GM12878 (cell line): ENCODE results near the gene CFAP410. TPM values are rescaled to one million over a fixed set of nuclear protein-coding genes. Genes with fewer than 3 reads are reported as not detected.
A peak's percentile ranks its signal among the peaks of the same experiment; 100 is the strongest.

Source experiments
- ATAC-seq: fragments of 200-7000 bp; cut with Tn5 transposase; 3 replicates; pipeline ENCODE4 v1.9.1; 2020; ENCODE audit warnings: mild to moderate bottlenecking, moderate library complexity
- BruUV-seq: library from RNA; stranded (reverse); fragments of 400-500 nt; replicated peaks from 2 replicates; lab custom pipeline; 2021; lab: Mats Ljungman, UMichigan
- CTCF ChIA-PET: fragments of 300-600 bp; sonication (Branson Sonifier 250); formaldehyde crosslinking; extraction: SDS; loops from one replicate; lab custom pipeline; 2021; ENCODE audit warnings: inconsistent platforms; lab: Yijun Ruan, JAX
- POLR2A ChIA-PET: fragments of 350-600 bp; formaldehyde crosslinking; extraction: SDS; loops from one replicate; lab custom pipeline; 2021; ENCODE audit warnings: inconsistent platforms; lab: Charles Lee
- RAD21 ChIA-PET: fragments of 300-600 bp; sonication (Branson Sonifier 250); formaldehyde crosslinking; loops from one replicate; lab custom pipeline; 2023; ENCODE audit warnings: antibody characterized with exemption; ENCODE audit not compliant: unreplicated experiment; lab: Charles Lee
- SMC1A ChIA-PET: fragments of 300-600 bp; sonication (Branson Sonifier 250); formaldehyde crosslinking; loops from one replicate; lab custom pipeline; 2023; ENCODE audit not compliant: unreplicated experiment, uncharacterized antibody; lab: Charles Lee
- DNase-seq: peaks from one replicate; pipeline ENCODE4 v3.0.0-alpha.2; 2011; ENCODE audit warnings: low read depth, low spot score
- FAIRE-seq: peaks from 3 replicates; lab custom pipeline; 2011; peaks lifted over from hg19 to GRCh38; lab: Jason Lieb, UNC
- H2AFZ ChIP-seq: 2 replicates; pipeline ENCODE4 v1.6.0; 2011; ENCODE audit warnings: low read depth, low read length, control low read depth; ENCODE audit not compliant: control insufficient read depth
- H3K27ac ChIP-seq: 2 replicates; pipeline ENCODE4 v1.5.1; 2011; ENCODE audit warnings: control low read depth; ENCODE audit not compliant: control insufficient read depth, insufficient read depth
- H3K27me3 ChIP-seq, 2 experiments: replicated peaks in 1 of 2; 2 replicates each; pipeline versions ENCODE4 v1.6.0 to v1.6.1; 2011; ENCODE audit warnings: low read length in 1 of 2; ENCODE audit not compliant: control insufficient read depth in 2 of 2, insufficient read depth in 2 of 2
- H3K36me3 ChIP-seq, 2 experiments: 2 replicates each; pipeline ENCODE4 v1.5.1; 2011; ENCODE audit warnings: low read length in 1 of 2; ENCODE audit not compliant: control insufficient read depth in 2 of 2, insufficient read depth in 2 of 2
- H3K4me1 ChIP-seq: 2 replicates; pipeline ENCODE4 v1.6.1; 2011; ENCODE audit warnings: mild to moderate bottlenecking, low read length, moderate library complexity, mixed read lengths; ENCODE audit not compliant: control insufficient read depth, insufficient read depth
- H3K4me2 ChIP-seq: 2 replicates; pipeline ENCODE4 v1.6.0; 2011; ENCODE audit warnings: control low read depth; ENCODE audit not compliant: control insufficient read depth, insufficient read depth
- H3K4me3 ChIP-seq: fragments of 200-600 bp; sonication (generic); 2 replicates; pipeline ENCODE4 v1.5.1; 2016
- H3K79me2 ChIP-seq: 2 replicates; pipeline ENCODE4 v1.6.0; 2011; ENCODE audit warnings: low read length; ENCODE audit not compliant: control insufficient read depth, insufficient read depth
- H3K9ac ChIP-seq: 2 replicates; pipeline ENCODE4 v1.8.0; 2011; ENCODE audit warnings: low read length, control low read depth, mixed read lengths; ENCODE audit not compliant: control insufficient read depth, insufficient read depth
- H3K9me3 ChIP-seq: replicated peaks from 3 replicates; pipeline ENCODE4 v1.5.1; 2011; ENCODE audit warnings: mild to moderate bottlenecking, low read length; ENCODE audit not compliant: control insufficient read depth, insufficient read depth
- H4K20me1 ChIP-seq: 2 replicates; pipeline ENCODE4 v1.6.0; 2011; ENCODE audit not compliant: control insufficient read depth, insufficient read depth
- BHLHE40 ChIP-seq, 2 experiments: fragments of 450-650 bp in 1 of 2; IDR thresholded peaks; 2 replicates each; pipeline ENCODE4 v1.6.1; 2011 to 2017; ENCODE audit warnings: low read depth in 2 of 2, borderline replicate concordance in 1 of 2, improper control_type of control experiment in 1 of 2, low read length in 1 of 2, mild to moderate bottlenecking in 1 of 2
- CTCF ChIP-seq, 3 experiments: IDR thresholded peaks in 2 of 3; conservative IDR thresholded peaks in 1 of 3; 2 replicates each; pipeline ENCODE4 v1.5.1; 2011; ENCODE audit warnings: low read depth in 3 of 3, low read length in 3 of 3, mild to moderate bottlenecking in 3 of 3, control low read depth in 2 of 3, moderate library complexity in 2 of 3, inconsistent platforms in 1 of 3, mixed read lengths in 1 of 3; ENCODE audit not compliant: control insufficient read depth in 2 of 3, insufficient read depth in 1 of 3; ENCODE audit errors: extremely low read depth in 1 of 3
- EGR1 ChIP-seq, 2 experiments: IDR thresholded peaks; 1 replicate in 1 of 2; 2 replicates in 1 of 2; pipeline ENCODE4 v1.6.1; 2011 to 2012; ENCODE audit warnings: low read depth in 2 of 2, low read length in 2 of 2, borderline replicate concordance in 1 of 2, mild to moderate bottlenecking in 1 of 2, moderate library complexity in 1 of 2
- LARP7 ChIP-seq: fragments of 450-650 bp; IDR thresholded peaks from 2 replicates; pipeline ENCODE4 v1.6.1; 2017; ENCODE audit warnings: mild to moderate bottlenecking
- MEF2B ChIP-seq: fragments of 450-650 bp; IDR thresholded peaks from 2 replicates; pipeline ENCODE4 v1.6.1; 2018; ENCODE audit warnings: mild to moderate bottlenecking, moderate library complexity; ENCODE audit not compliant: partially characterized antibody, poor library complexity, severe bottlenecking
- SMAD5 ChIP-seq: IDR thresholded peaks from 2 replicates; pipeline ENCODE4 v1.6.1; 2016; ENCODE audit warnings: antibody characterized with exemption, low read depth
- SP1 ChIP-seq: IDR thresholded peaks from one replicate; pipeline ENCODE4 v1.6.1; 2011; ENCODE audit warnings: low read depth, low read length
- ZNF622 ChIP-seq: fragments of 450-650 bp; IDR thresholded peaks from 2 replicates; pipeline ENCODE4 v1.6.1; 2017; ENCODE audit warnings: mild to moderate bottlenecking, inconsistent platforms
- WGBS: methylation state at CpG from one replicate; pipeline ENCODE4 v1.1.6; 2016; ENCODE audit warnings: low lambda C conversion rate; ENCODE audit not compliant: insufficient replicate concordance, insufficient coverage; ENCODE audit errors: missing lambda C conversion rate; 5-methylcytosine and 5-hydroxymethylcytosine counted together
- in situ Hi-C: fragments of 300-500 bp; cut with MboI; formaldehyde crosslinking; loops from 9 replicates; pipeline ENCODE4 v1.14.3; 2018; ENCODE audit warnings: mixed read lengths
- intact Hi-C: fragments of 100-400 bp; cut with micrococcal nuclease; formaldehyde crosslinking; loops from one replicate; pipeline ENCODE4 v1.14.2; 2022; ENCODE audit not compliant: unreplicated experiment
- polyA plus RNA-seq, 11 experiments: library from polyadenylated mRNA; depleted of rRNA in 4 of 11; unstranded in 6 of 11; stranded (reverse) in 5 of 11; fragments of >200 nt; fragmentation: Nextera tagmentation in 4 of 11; fragmentation: Illumina TruSeq in 1 of 11; extraction: Ambion mirVana in 4 of 11; extraction: Trizol in 1 of 11; gene quantifications; 1 replicate in 1 of 11; 2 replicates in 10 of 11; pipeline versions ENCODE4 v1.2.1 to v1.2.3, GENCODE V29; 2011 to 2016; ENCODE audit warnings: inconsistent platforms in 2 of 11, missing spikeins in 2 of 11, low read depth in 1 of 11
- total RNA-seq, 4 experiments: library from RNA; depleted of rRNA in 3 of 4; stranded (reverse); fragments of >200 nt in 3 of 4; fragmentation: Illumina TruSeq in 1 of 4; extraction: Trizol in 1 of 4; gene quantifications; 2 replicates each; pipeline versions ENCODE4 v1.2.1 to v1.2.3, GENCODE V29; 2013 to 2021

Gene CFAP410
- total and polyA plus RNA-seq, 10 of the 15 experiments (the other 5 are each of a cell fraction or from before 2014, with no cell fraction given): 0.14 to 24.8 (median 11.3) TPM

DNA sequence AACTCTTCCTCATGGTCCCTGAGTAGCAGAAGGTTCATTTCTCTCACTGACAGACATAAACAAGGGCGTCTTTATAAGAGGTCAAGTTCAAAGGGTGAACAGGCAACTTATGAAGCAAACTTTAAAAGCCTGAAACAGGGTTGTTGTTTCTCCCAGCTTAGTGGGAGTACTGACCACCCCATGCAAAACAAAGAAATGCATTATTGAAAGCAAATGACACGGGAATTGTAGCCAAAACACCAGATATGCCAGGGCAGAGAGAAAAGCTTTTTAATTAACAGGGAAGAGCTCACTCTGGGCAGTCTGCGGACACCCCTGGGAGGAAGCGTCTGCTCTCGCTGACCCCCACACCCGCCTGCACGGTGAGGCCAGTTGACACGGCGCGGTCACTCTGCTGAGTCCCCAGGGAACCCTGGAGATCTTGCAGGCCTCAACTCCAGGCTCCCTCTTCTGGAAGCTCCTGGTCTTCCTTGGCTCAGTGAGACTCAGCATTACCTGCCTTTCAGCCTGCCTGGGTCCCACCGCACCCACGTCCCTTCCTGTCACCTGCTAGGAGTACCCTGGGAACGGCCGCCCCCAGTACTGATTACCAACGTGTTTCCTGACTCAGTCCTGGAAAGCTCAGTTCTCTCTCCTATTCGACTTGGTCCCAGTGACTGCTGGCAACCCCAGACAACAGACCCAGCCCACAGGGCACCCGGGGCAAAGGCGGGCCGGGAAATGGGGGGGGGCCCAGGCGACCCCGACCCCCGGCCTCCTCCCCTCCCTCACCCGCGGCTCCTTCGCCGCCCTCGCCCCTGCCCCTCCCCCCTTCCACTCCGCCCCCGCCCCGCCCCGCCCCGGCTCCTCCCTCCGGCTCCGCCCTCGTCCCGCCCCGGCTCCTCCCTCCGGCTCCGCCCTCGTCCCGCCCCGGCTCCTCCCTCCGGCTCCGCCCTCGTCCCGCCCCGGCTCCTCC is 972 bp downstream of the CFAP410 start:
- Histone ChIP-seq H3K9ac (no peak overlapping the region; the same call in 1 of the 2 replicates), H3K4me3 (peak overlapping the region; percentile 51; the same call in 1 of the 2 replicates), H3K27ac (no peak overlapping the region), H3K4me2 (peak overlapping the region; percentile 79), H3K79me2 (no peaks in the 10 kb centered on the region), H3K36me3 (no peaks in the 10 kb centered on the region), H4K20me1 (no peaks in the 10 kb centered on the region), H2AFZ (no peak overlapping the region; the same call in 1 of the 2 replicates), H3K9me3 (no peaks in the 10 kb centered on the region), H3K27me3 (no peaks in the 10 kb centered on the region), H3K4me1 (peaks cover 11% of the 10 kb centered on the region)
- POLR2A ChIA-PET: interaction anchor here (0.6 to 1.3 kb wide), 3 partner anchors 37 to 397 kb away, joined by 3 read pairs; partner anchors contain the start of gene PFKL
- intact Hi-C loops (loop anchor here (1.0 kb wide), 1 partner anchor 36 kb away; no protein-coding TSS in a partner anchor), in situ Hi-C loops (no loop called here)
- TF ChIP-seq SMAD5: no peak
- peak; percentile 16 for TF ChIP-seq SP1
- TF ChIP-seq BHLHE40 (IDR thresholded peaks at IDR 0.05; ENCODE audit: borderline replicate concordance in 1 of 2, low read depth in 2 of 2, low read length in 1 of 2): peak in 1 of 2 experiments; percentile 6; a peak in 1 of 4 replicates
- peak; percentile 11 to 42 (median 26); a peak in 3 of 6 replicates for TF ChIP-seq CTCF (IDR thresholded peaks at IDR 0.05 in 2 of 3, conservative IDR thresholded peaks at IDR 0.05 in 1 of 3; ENCODE audit: control insufficient read depth in 2 of 3, extremely low read depth in 1 of 3, insufficient read depth in 1 of 3, low read depth in 3 of 3, low read length in 3 of 3)
- TF ChIP-seq EGR1 (IDR thresholded peaks at IDR 0.05; ENCODE audit: borderline replicate concordance in 1 of 2, low read depth in 2 of 2, low read length in 2 of 2): 0 out of 3 replicates have a peak, but pooled peaks of 1 of the 2 experiments have one; percentile 12
- 0 out of 2 replicates have a peak, but pooled peaks have one; percentile 30 for TF ChIP-seq LARP7
- TF ChIP-seq MEF2B: peak; percentile 80
- TF ChIP-seq ZNF622: no peak
- 29% methylated on average over 16 of the region's 47 CpGs for whole genome bisulfite sequencing
- BruUV-seq: no TSS peak
- SMC1A ChIA-PET: interaction anchor here (0.6 to 1.3 kb wide), 3 partner anchors 35 to 477 kb away, joined by 3 to 4 read pairs (median 3); no protein-coding TSS in a partner anchor
- ATAC-seq (peak; percentile 25), DNase-seq (no peak), FAIRE-seq (no peak)
- CTCF ChIA-PET: interaction anchor here (0.7 to 1.7 kb wide), 8 partner anchors 10 to 455 kb away, joined by 3 to 5 read pairs (median 4); no protein-coding TSS in a partner anchor
- RAD21 ChIA-PET: interaction anchor here (1.1 to 1.6 kb wide), 3 partner anchors 35 to 42 kb away, joined by 3 to 6 read pairs (median 4); no protein-coding TSS in a partner anchor
